Stimulated activated naive CD8-positive, alpha-beta T cell treated with anti-CD3 and anti-CD28 coated beads, Interleukin-15, Interleukin-2, amounts not matched to agents 100 ng/mL and 50 ng/mL, for 24 hours (primary cell): ENCODE measurements around the gene PRKCE.

Source experiments
- H3K27ac Mint-ChIP-seq: one replicate; pipeline ENCODE4 v1.8.0; 2021; ENCODE audit warnings: mild to moderate bottlenecking, mixed read lengths
- H3K27me3 Mint-ChIP-seq: one replicate; pipeline ENCODE4 v1.8.0; 2021; ENCODE audit warnings: mixed read lengths
- H3K36me3 Mint-ChIP-seq: one replicate; pipeline ENCODE4 v1.8.0; 2021; ENCODE audit warnings: low read depth, mixed read lengths
- H3K4me1 Mint-ChIP-seq: one replicate; pipeline ENCODE4 v1.8.0; 2021; ENCODE audit warnings: low read depth, mixed read lengths
- H3K4me3 Mint-ChIP-seq: one replicate; pipeline ENCODE4 v1.8.0; 2021; ENCODE audit warnings: mild to moderate bottlenecking, mixed read lengths
- H3K9me3 Mint-ChIP-seq: one replicate; pipeline ENCODE4 v1.8.0; 2021; ENCODE audit warnings: mixed read lengths

Gene PRKCE

GRCh38 chr2:45646289-45646688 lies 5.2 kb upstream of the PRKCE start:
- no peaks in the 10 kb centered on the region for H3K36me3 Mint-ChIP-seq
- H3K9me3 Mint-ChIP-seq: no peaks in the 10 kb centered on the region
- peaks cover 20% of the 10 kb centered on the region for H3K27me3 Mint-ChIP-seq
- peaks cover 21% of the 10 kb centered on the region for H3K4me1 Mint-ChIP-seq
- no peak overlapping the region for H3K27ac Mint-ChIP-seq
- H3K4me3 Mint-ChIP-seq: no peak overlapping the region

GRCh38 chr2:45647356-45647755 lies 4.1 kb upstream of the PRKCE start:
- Mint-ChIP-seq H3K27ac (no peak overlapping the region), H3K4me1 (peaks cover 26% of the 10 kb centered on the region), H3K4me3 (no peak overlapping the region), H3K27me3 (peaks cover 11% of the 10 kb centered on the region), H3K36me3 (no peaks in the 10 kb centered on the region), H3K9me3 (no peaks in the 10 kb centered on the region)

GRCh38 chr2:45647986-45648520 lies 3.4 kb upstream of the PRKCE start:
- no peak overlapping the region for H3K4me3 Mint-ChIP-seq
- H3K9me3 Mint-ChIP-seq: no peaks in the 10 kb centered on the region
- H3K36me3 Mint-ChIP-seq: no peaks in the 10 kb centered on the region
- H3K27ac Mint-ChIP-seq: no peak overlapping the region
- H3K4me1 Mint-ChIP-seq: peaks cover 33% of the 10 kb centered on the region
- H3K27me3 Mint-ChIP-seq: peaks cover 13% of the 10 kb centered on the region

GRCh38 chr2:45648636-45649035 lies 2.8 kb upstream of the PRKCE start:
- H3K9me3 Mint-ChIP-seq: no peaks in the 10 kb centered on the region
- H3K27me3 Mint-ChIP-seq: peaks cover 12% of the 10 kb centered on the region
- H3K27ac Mint-ChIP-seq: no peak overlapping the region
- H3K36me3 Mint-ChIP-seq: no peaks in the 10 kb centered on the region
- H3K4me3 Mint-ChIP-seq: no peak overlapping the region
- peaks cover 33% of the 10 kb centered on the region for H3K4me1 Mint-ChIP-seq

GRCh38 chr2:45649462-45649857 lies 2.0 kb upstream of the PRKCE start:
- H3K27me3 Mint-ChIP-seq: peaks cover 9% of the 10 kb centered on the region
- H3K4me1 Mint-ChIP-seq: peaks cover 33% of the 10 kb centered on the region
- H3K27ac Mint-ChIP-seq: peak overlapping the region; percentile 40

GRCh38 chr2:45649858-45650811 lies 1.3 kb upstream of the PRKCE start:
- H3K36me3 Mint-ChIP-seq: no peaks in the 10 kb centered on the region

More at GRCh38 chr2:45649462-45649857, 2.0 kb upstream of the PRKCE start:
- no peaks in the 10 kb centered on the region for H3K36me3 Mint-ChIP-seq
- peak overlapping the region; percentile 92 for H3K4me3 Mint-ChIP-seq
- no peaks in the 10 kb centered on the region for H3K9me3 Mint-ChIP-seq

GRCh38 chr2:45650851-45651414 lies 542 bp upstream of the PRKCE start:
- Mint-ChIP-seq H3K27me3 (peaks cover 9% of the 10 kb centered on the region), H3K4me1 (peaks cover 33% of the 10 kb centered on the region), H3K27ac (peak overlapping the region; percentile 95), H3K4me3 (peak overlapping the region; percentile 92), H3K9me3 (no peaks in the 10 kb centered on the region), H3K36me3 (no peaks in the 10 kb centered on the region)

More at GRCh38 chr2:45649858-45650811, 1.3 kb upstream of the PRKCE start:
- Mint-ChIP-seq H3K27ac (peak overlapping the region; percentile 84), H3K4me1 (peaks cover 33% of the 10 kb centered on the region), H3K9me3 (no peaks in the 10 kb centered on the region), H3K4me3 (peak overlapping the region; percentile 92), H3K27me3 (peaks cover 9% of the 10 kb centered on the region)

- Mint-ChIP-seq H3K27me3 (peaks cover 9% of the 10 kb centered on the region), H3K27ac (peak overlapping the region; percentile 76), H3K9me3 (no peaks in the 10 kb centered on the region), H3K4me3 (peak overlapping the region; percentile 90), H3K4me1 (peaks cover 33% of the 10 kb centered on the region), H3K36me3 (no peaks in the 10 kb centered on the region)
Measured at GRCh38 chr2:45652090-45653031, 886 bp downstream of the PRKCE start.

GRCh38 chr2:45653122-45653913 lies 1.8 kb downstream of the PRKCE start:
- no peaks in the 10 kb centered on the region for H3K9me3 Mint-ChIP-seq
- H3K36me3 Mint-ChIP-seq: no peaks in the 10 kb centered on the region
- H3K27me3 Mint-ChIP-seq: peaks cover 9% of the 10 kb centered on the region
- H3K4me3 Mint-ChIP-seq: peak overlapping the region; percentile 90
- no peak overlapping the region for H3K27ac Mint-ChIP-seq
- peaks cover 33% of the 10 kb centered on the region for H3K4me1 Mint-ChIP-seq

- H3K36me3 Mint-ChIP-seq: no peaks in the 10 kb centered on the region
Measured at GRCh38 chr2:45654250-45654649, 2.8 kb downstream of the PRKCE start.

GRCh38 chr2:45661828-45662227 lies 10.4 kb downstream of the PRKCE start:
- Mint-ChIP-seq H3K27me3 (no peaks in the 10 kb centered on the region), H3K4me1 (peaks cover 8% of the 10 kb centered on the region), H3K27ac (no peak overlapping the region), H3K4me3 (no peak overlapping the region), H3K36me3 (peaks cover 4% of the 10 kb centered on the region), H3K9me3 (no peaks in the 10 kb centered on the region)

More at GRCh38 chr2:45654250-45654649, 2.8 kb downstream of the PRKCE start:
- no peaks in the 10 kb centered on the region for H3K9me3 Mint-ChIP-seq
- peaks cover 9% of the 10 kb centered on the region for H3K27me3 Mint-ChIP-seq
- no peak overlapping the region for H3K4me3 Mint-ChIP-seq
- H3K4me1 Mint-ChIP-seq: peaks cover 33% of the 10 kb centered on the region
- no peak overlapping the region for H3K27ac Mint-ChIP-seq

GRCh38 chr2:45664635-45665261 lies 13.3 kb downstream of the PRKCE start:
- H3K36me3 Mint-ChIP-seq: peaks cover 4% of the 10 kb centered on the region
- H3K27ac Mint-ChIP-seq: no peak overlapping the region
- no peaks in the 10 kb centered on the region for H3K9me3 Mint-ChIP-seq
- no peak overlapping the region for H3K4me3 Mint-ChIP-seq
- no peaks in the 10 kb centered on the region for H3K27me3 Mint-ChIP-seq
- peaks cover 16% of the 10 kb centered on the region for H3K4me1 Mint-ChIP-seq

- no peak overlapping the region for H3K27ac Mint-ChIP-seq
- H3K36me3 Mint-ChIP-seq: peaks cover 5% of the 10 kb centered on the region
- H3K4me1 Mint-ChIP-seq: peaks cover 8% of the 10 kb centered on the region
- no peak overlapping the region for H3K4me3 Mint-ChIP-seq
- no peaks in the 10 kb centered on the region for H3K27me3 Mint-ChIP-seq
- H3K9me3 Mint-ChIP-seq: peaks cover 4% of the 10 kb centered on the region
Measured at GRCh38 chr2:45668509-45668908, 17.0 kb downstream of the PRKCE start.
